H1 (cell line): ENCODE measurements around the gene SGMS1. TPM values are rescaled to one million over a fixed set of nuclear protein-coding genes. Genes with fewer than 3 reads are reported as not detected.

Experiments
- CTCF ChIA-PET: fragments of 300-600 bp; sonication (Branson Sonifier 250); formaldehyde crosslinking; loops from one replicate; lab custom pipeline; 2021; ENCODE audit not compliant: partially characterized antibody; lab: Charles Lee
- POLR2A ChIA-PET: fragments of 300-600 bp; sonication (Branson Sonifier 250); formaldehyde crosslinking; loops from one replicate; lab custom pipeline; 2021; ENCODE audit warnings: inconsistent platforms; ENCODE audit not compliant: partially characterized antibody; lab: Charles Lee
- DNase-seq, 2 experiments: peaks; one replicate each; pipeline versions ENCODE4 v3.0.0 to v3.0.0-alpha.2; 2010 to 2022; ENCODE audit warnings: low spot score in 2 of 2, low read depth in 1 of 2, mixed read lengths in 1 of 2
- FAIRE-seq: peaks from 2 replicates; lab custom pipeline; 2011; peaks lifted over from hg19 to GRCh38; lab: Jason Lieb, UNC
- H2AFZ ChIP-seq: 2 replicates; pipeline ENCODE4 v1.8.1; 2012; ENCODE audit warnings: low read length, inconsistent platforms
- H2AK5ac ChIP-seq: 2 replicates; pipeline ENCODE4 v1.6.1; 2013; ENCODE audit warnings: low read depth, low read length
- H2BK120ac ChIP-seq: replicated peaks from 2 replicates; pipeline ENCODE3; 2013; ENCODE audit warnings: low read depth, low read length, inconsistent platforms
- H2BK12ac ChIP-seq: 2 replicates; pipeline ENCODE4 v1.6.1; 2013; ENCODE audit warnings: low read depth, low read length
- H2BK15ac ChIP-seq: 2 replicates; pipeline ENCODE4 v1.6.1; 2013; ENCODE audit warnings: low read length
- H2BK20ac ChIP-seq: 2 replicates; pipeline ENCODE4 v1.6.1; 2013; ENCODE audit warnings: low read length
- H2BK5ac ChIP-seq: 2 replicates; pipeline ENCODE4 v1.6.1; 2013; ENCODE audit warnings: low read depth, low read length
- H3K14ac ChIP-seq: 2 replicates; pipeline ENCODE4 v1.6.1; 2013; ENCODE audit warnings: inconsistent platforms; ENCODE audit not compliant: insufficient read length
- H3K18ac ChIP-seq: 2 replicates; pipeline ENCODE4 v1.6.1; 2013; ENCODE audit warnings: low read length; ENCODE audit errors: extremely low read depth
- H3K23ac ChIP-seq: 2 replicates; pipeline ENCODE4 v1.6.1; 2013; ENCODE audit warnings: inconsistent platforms; ENCODE audit not compliant: insufficient read length
- H3K23me2 ChIP-seq: 2 replicates; pipeline ENCODE4 v1.6.1; 2013; ENCODE audit warnings: low read depth, low read length
- H3K27ac ChIP-seq: 2 replicates; pipeline ENCODE4 v1.6.1; 2011; ENCODE audit warnings: low read depth, low read length, inconsistent platforms
- H3K27me3 ChIP-seq, 4 experiments: replicated peaks in 1 of 4; 1 replicate in 1 of 4; 2 replicates in 3 of 4; pipeline versions ENCODE4 v1.6.1 to v1.8.1; 2011 to 2013; ENCODE audit warnings: low read length in 3 of 4, mild to moderate bottlenecking in 3 of 4, inconsistent platforms in 2 of 4, mixed read lengths in 2 of 4, moderate library complexity in 1 of 4; ENCODE audit not compliant: control insufficient read depth in 3 of 4, insufficient read depth in 3 of 4; ENCODE audit errors: extremely low read depth in 1 of 4
- H3K36me3 ChIP-seq, 4 experiments: 2 replicates each; pipeline versions ENCODE4 v1.6.1 to v1.8.1; 2011 to 2013; ENCODE audit warnings: mild to moderate bottlenecking in 4 of 4, low read length in 3 of 4, moderate library complexity in 2 of 4, control low read depth in 1 of 4, inconsistent platforms in 1 of 4; ENCODE audit not compliant: insufficient read depth in 4 of 4, control insufficient read depth in 2 of 4
- H3K4ac ChIP-seq: replicated peaks from 2 replicates; pipeline ENCODE3; 2013; ENCODE audit warnings: low read length, low read depth, mixed read lengths, inconsistent platforms; ENCODE audit not compliant: insufficient read length
- H3K4me1 ChIP-seq, 4 experiments: replicated peaks in 1 of 4; 1 replicate in 1 of 4; 2 replicates in 3 of 4; pipeline versions ENCODE4 v1.6.1 to v1.8.1; 2011 to 2013; ENCODE audit warnings: low read length in 3 of 4, inconsistent platforms in 2 of 4, mixed read lengths in 1 of 4; ENCODE audit not compliant: insufficient read depth in 4 of 4, control insufficient read depth in 3 of 4
- H3K4me2 ChIP-seq, 2 experiments: 2 replicates each; pipeline versions ENCODE4 v1.6.1 to v1.8.1; 2011 to 2013; ENCODE audit warnings: low read depth in 2 of 2, low read length in 2 of 2, control low read depth in 1 of 2, inconsistent platforms in 1 of 2, mild to moderate bottlenecking in 1 of 2; ENCODE audit not compliant: insufficient read depth in 1 of 2
- H3K4me3 ChIP-seq, 4 experiments: fragments of 200-600, 300-600 bp in 1 of 4; sonication (generic), shearing (Covaris generic), sonication (Bioruptor Twin) in 1 of 4; 2 replicates each; pipeline versions ENCODE4 v1.5.1 to v1.8.1; 2011 to 2016; ENCODE audit warnings: low read length in 4 of 4, low read depth in 3 of 4, control low read depth in 2 of 4, inconsistent platforms in 2 of 4, mild to moderate bottlenecking in 2 of 4, mixed read lengths in 1 of 4, moderate library complexity in 1 of 4; ENCODE audit not compliant: insufficient read depth in 2 of 4; ENCODE audit errors: extremely low read depth in 1 of 4
- H3K56ac ChIP-seq: replicated peaks from 2 replicates; pipeline ENCODE3; 2013; ENCODE audit warnings: low read depth, mild to moderate bottlenecking, mixed read lengths, low read length, inconsistent platforms; ENCODE audit not compliant: insufficient read length
- H3K79me1 ChIP-seq: 2 replicates; pipeline ENCODE4 v1.6.1; 2013; ENCODE audit warnings: low read depth, low read length, control low read depth
- H3K79me2 ChIP-seq, 2 experiments: 2 replicates each; pipeline versions ENCODE4 v1.6.1 to v1.8.1; 2012 to 2013; ENCODE audit warnings: low read length in 2 of 2, mild to moderate bottlenecking in 2 of 2, inconsistent platforms in 1 of 2; ENCODE audit not compliant: insufficient read depth in 2 of 2, control insufficient read depth in 1 of 2
- H3K9ac ChIP-seq, 4 experiments: replicated peaks in 1 of 4; 1 replicate in 1 of 4; 2 replicates in 3 of 4; pipeline versions ENCODE4 v1.6.1 to v1.8.1; 2011 to 2013; ENCODE audit warnings: low read depth in 3 of 4, low read length in 3 of 4, control low read depth in 2 of 4, mild to moderate bottlenecking in 2 of 4, moderate library complexity in 2 of 4, inconsistent platforms in 1 of 4; ENCODE audit errors: extremely low read depth in 1 of 4
- H3K9me3 ChIP-seq, 2 experiments: 2 replicates each; pipeline versions ENCODE4 v1.6.1 to v1.8.1; 2012 to 2013; ENCODE audit warnings: mild to moderate bottlenecking in 2 of 2, moderate library complexity in 2 of 2, control low read depth in 1 of 2, inconsistent platforms in 1 of 2, low read depth in 1 of 2, low read length in 1 of 2, mixed read lengths in 1 of 2; ENCODE audit not compliant: insufficient read depth in 2 of 2
- H4K20me1 ChIP-seq, 2 experiments: replicated peaks in 1 of 2; 2 replicates each; pipeline versions ENCODE3 to v1.8.1; 2011 to 2013; ENCODE audit warnings: inconsistent platforms in 2 of 2, low read length in 2 of 2, mild to moderate bottlenecking in 1 of 2; ENCODE audit not compliant: insufficient read depth in 2 of 2, control insufficient read depth in 1 of 2
- H4K5ac ChIP-seq: 2 replicates; pipeline ENCODE4 v1.6.1; 2013; ENCODE audit warnings: low read length, low read depth, mixed read lengths, inconsistent platforms; ENCODE audit not compliant: insufficient read length
- H4K8ac ChIP-seq: 2 replicates; pipeline ENCODE4 v1.8.0; 2013; ENCODE audit warnings: mild to moderate bottlenecking, moderate library complexity, low read length, inconsistent platforms; ENCODE audit not compliant: insufficient read depth; ENCODE audit errors: extremely low read depth
- H4K91ac ChIP-seq: replicated peaks from 2 replicates; pipeline ENCODE3; 2013; ENCODE audit warnings: low read length, mixed read lengths, inconsistent platforms; ENCODE audit not compliant: insufficient read length
- ASH2L ChIP-seq: fragments of 200-600, 300-600 bp; sonication (generic); IDR thresholded peaks from one replicate; pipeline ENCODE4 v1.7.1; 2017; ENCODE audit warnings: low read length
- CBX8 ChIP-seq: fragments of 300-800, 300-1000 bp; sonication (generic); IDR thresholded peaks from 2 replicates; pipeline ENCODE4 v1.7.1; 2016; ENCODE audit warnings: low read depth, low read length, borderline replicate concordance
- HDAC6 ChIP-seq: IDR thresholded peaks from one replicate; pipeline ENCODE4 v1.7.1; 2012; ENCODE audit warnings: low read depth, mild to moderate bottlenecking, inconsistent platforms, low read length, moderate library complexity
- RAD21 ChIP-seq, 2 experiments: IDR thresholded peaks in 1 of 2; conservative IDR thresholded peaks in 1 of 2; 2 replicates each; pipeline ENCODE4 v1.6.1; 2011; ENCODE audit warnings: low read depth in 2 of 2, low read length in 2 of 2, improper control_type of control experiment in 1 of 2, inconsistent platforms in 1 of 2, mild to moderate bottlenecking in 1 of 2, moderate library complexity in 1 of 2
- SP2 ChIP-seq: IDR thresholded peaks from 2 replicates; pipeline ENCODE4 v1.6.1; 2012; ENCODE audit warnings: mild to moderate bottlenecking, low read length, inconsistent platforms
- polyA plus RNA-seq, 7 experiments: library from polyadenylated mRNA; depleted of rRNA in 3 of 7; stranded (reverse) in 5 of 7; unstranded in 2 of 7; fragments of >200 nt in 5 of 7; fragments of 200-250 nt in 2 of 7; gene quantifications; 1 replicate in 5 of 7; 2 replicates in 1 of 7; 4 replicates in 1 of 7; pipeline versions ENCODE4 v1.2.1 to v1.2.3, GENCODE V29; 2011 to 2013; ENCODE audit warnings: missing spikeins in 2 of 7, mixed read lengths in 2 of 7
- total RNA-seq: library from RNA; stranded (reverse); fragmentation: NEBNext Ultra II Directional; extraction: Animal tissue kit (Norgen Biotek cat#: 25700); gene quantifications from 2 replicates; pipeline ENCODE4 v1.2.1, GENCODE V29; 2021

SGMS1 gene
- total and polyA plus RNA-seq, 2 of the 8 experiments (the other 6 are each of a cell fraction or from before 2014, with no cell fraction given), result 6.0 to 15.6 TPM

- Histone ChIP-seq H3K27ac (no peak overlapping the region), H2BK5ac (no peak overlapping the region), H3K4me3 (no peak overlapping the region), H4K5ac (no peak overlapping the region), H2BK120ac (no peak overlapping the region), H2BK15ac (no peak overlapping the region), H3K9me3 (no peaks in the 10 kb centered on the region), H3K79me1 (no peaks in the 10 kb centered on the region), H3K4me1 (peaks cover 0 to 14% (median 9%) of the 10 kb centered on the region in 4 experiments; a peak in 4 of 7 replicates), H4K20me1 (peaks cover 0 to 1% of the 10 kb centered on the region in 2 experiments), H3K4ac (no peak overlapping the region), H4K91ac (no peak overlapping the region), H3K4me2 (peak overlapping the region in 1 of 2 experiments; percentile 44; a peak in 2 of 4 replicates), H3K14ac (no peak overlapping the region), H3K9ac (no peak overlapping the region), H3K23me2 (no peaks in the 10 kb centered on the region), H4K8ac (no peak overlapping the region), H3K36me3 (no peaks in the 10 kb centered on the region; a peak in 1 of 8 replicates), H2BK12ac (no peak overlapping the region), H2BK20ac (no peak overlapping the region), H2AK5ac (no peak overlapping the region), H3K18ac (no peak overlapping the region), H3K27me3 (no peaks in the 10 kb centered on the region), H3K23ac (no peak overlapping the region), H3K56ac (no peak overlapping the region), H3K79me2 (peaks cover 0 to 9% of the 10 kb centered on the region in 2 experiments; a peak in 2 of 4 replicates), H2AFZ (no peak overlapping the region)
- CTCF ChIA-PET, result no interaction called here
- no peak for FAIRE-seq
- POLR2A ChIA-PET, result interaction anchor here (0.6 to 1.1 kb wide), 2 partner anchors 11 to 86 kb away, joined by 3 to 4 read pairs; no protein-coding TSS in a partner anchor
- DNase-seq, result no peak
- TF ChIP-seq HDAC6 (no peak), SP2 (no peak), CBX8 (no peak), ASH2L (no peak), RAD21 (IDR thresholded peaks at IDR 0.05 in 1 of 2, conservative IDR thresholded peaks at IDR 0.05 in 1 of 2; ENCODE audit: low read depth in 2 of 2, low read length in 2 of 2) (no peak)
Measured at GRCh38 chr10:50523357-50523756, 100.4 kb downstream of the SGMS1 start.
